NCI-H774 (cell line): ENCODE results near the gene PDE9A.

Experiments used
- DNase-seq: peaks from one replicate; lab custom pipeline; 2025; lab: John Stamatoyannopoulos, UW

PDE9A gene

GRCh38 chr21:42644223-42645208 is 8.9 kb upstream of the PDE9A start:
- DNase-seq, result no peak

- no peak for DNase-seq
Measured at GRCh38 chr21:42645211-42646075, 8.0 kb upstream of the PDE9A start.

- DNase-seq, result no peak
Measured at GRCh38 chr21:42646076-42646825, 7.2 kb upstream of the PDE9A start.

- no peak for DNase-seq
Measured at GRCh38 chr21:42646836-42647235, 6.6 kb upstream of the PDE9A start.

GRCh38 chr21:42648606-42649005 is 4.8 kb upstream of the PDE9A start:
- DNase-seq, result no peak

GRCh38 chr21:42649122-42650032 is 4.0 kb upstream of the PDE9A start:
- DNase-seq, result no peak

- no peak for DNase-seq
Measured at GRCh38 chr21:42650033-42650370, 3.4 kb upstream of the PDE9A start.

GRCh38 chr21:42650441-42651421 is 2.7 kb upstream of the PDE9A start:
- DNase-seq, result no peak

GRCh38 chr21:42651515-42652401 is 1.7 kb upstream of the PDE9A start:
- no peak for DNase-seq

GRCh38 chr21:42652527-42653230 is 742 bp upstream of the PDE9A start:
- DNase-seq, result no peak

GRCh38 chr21:42654179-42654912 is 925 bp downstream of the PDE9A start:
- no peak for DNase-seq

GRCh38 chr21:42654913-42655795 is 1.7 kb downstream of the PDE9A start:
- no peak for DNase-seq

GRCh38 chr21:42655796-42656770 is 2.7 kb downstream of the PDE9A start:
- DNase-seq, result no peak

- DNase-seq, result no peak
Measured at GRCh38 chr21:42656872-42657271, 3.5 kb downstream of the PDE9A start.

GRCh38 chr21:42657676-42658319 is 4.4 kb downstream of the PDE9A start:
- DNase-seq, result no peak
